Cerebellar nuclear complex (tissue), 1 donor: ENCODE measurements around the gene TXLNB.

Source experiments
- DNase-seq, 2 experiments: peaks; one replicate each; lab custom pipeline; 2025; lab: John Stamatoyannopoulos, UW

Gene TXLNB

GRCh38 chr6:139291813-139292619, at the start of gene TXLNB:
Gene TXLNB, minus strand, starts transcription at chr6:139291998. Its CDS starts 3,099 bp downstream, at chr6:139288899.
- no peak for DNase-seq

GRCh38 chr6:139341060-139341459, 49.3 kb upstream of the TXLNB start:
- DNase-seq = no peak

- no peak for DNase-seq
Observed at GRCh38 chr6:139338795-139339194, 47.0 kb upstream of the TXLNB start.

DNA sequence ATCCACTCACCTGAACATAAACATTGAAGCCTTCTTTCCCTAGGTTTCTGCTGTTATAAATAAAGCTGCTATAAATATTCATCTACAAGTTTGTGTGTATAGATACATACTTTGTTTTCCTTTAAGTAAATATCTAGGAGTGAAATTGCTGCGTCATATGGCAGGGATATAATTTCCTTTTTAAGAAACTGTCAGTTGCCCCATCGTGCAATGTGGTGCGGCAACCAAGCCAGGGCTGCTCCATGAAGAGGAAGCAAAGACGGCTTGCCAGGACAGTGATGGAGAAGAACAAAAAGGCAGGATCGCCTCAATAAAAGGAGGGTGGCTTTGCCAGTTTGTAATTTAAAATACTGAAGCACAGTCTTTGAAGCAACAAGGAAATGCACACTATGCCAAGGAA, 46.0 kb upstream of the TXLNB start:
- DNase-seq = no peak

DNA sequence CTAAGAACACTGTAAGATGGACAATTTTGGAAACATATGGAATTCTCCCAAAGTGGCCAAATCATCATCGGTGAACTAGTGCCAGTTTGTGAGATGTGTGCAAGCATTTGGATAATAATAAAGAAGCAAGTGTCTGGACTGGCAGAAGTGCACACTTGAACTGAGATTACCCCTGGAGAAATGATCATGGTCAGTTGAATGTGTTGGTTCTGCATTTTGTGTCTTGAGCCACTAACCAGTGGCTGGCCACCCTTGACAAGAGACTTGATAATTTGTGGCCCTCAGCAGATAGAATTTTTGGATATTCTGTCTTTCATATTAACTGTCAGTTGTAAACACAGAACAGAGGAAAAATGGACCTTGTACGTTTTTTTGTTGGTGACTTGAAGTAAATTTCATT, 45.2 kb upstream of the TXLNB start:
- no peak for DNase-seq

DNA sequence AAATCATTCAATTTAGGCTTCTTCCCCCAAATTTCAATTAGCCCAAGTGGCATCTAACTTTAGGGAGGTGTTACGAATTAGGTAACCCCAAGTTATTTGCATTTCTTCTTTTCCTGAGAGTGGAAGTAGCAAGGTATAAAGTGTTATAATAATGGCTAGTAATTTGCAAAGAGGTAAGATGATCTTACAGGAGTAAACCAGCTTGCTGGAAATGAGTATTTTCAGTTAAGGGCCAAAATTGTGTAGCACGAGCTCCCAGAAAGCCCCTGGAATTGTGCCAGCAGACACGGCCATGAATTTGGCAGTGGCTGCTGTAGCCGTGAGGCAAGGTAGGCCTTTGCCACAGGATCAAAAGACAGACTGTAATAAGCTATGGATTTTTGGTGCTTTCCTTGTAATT, 44.7 kb upstream of the TXLNB start:
- no peak for DNase-seq

DNA sequence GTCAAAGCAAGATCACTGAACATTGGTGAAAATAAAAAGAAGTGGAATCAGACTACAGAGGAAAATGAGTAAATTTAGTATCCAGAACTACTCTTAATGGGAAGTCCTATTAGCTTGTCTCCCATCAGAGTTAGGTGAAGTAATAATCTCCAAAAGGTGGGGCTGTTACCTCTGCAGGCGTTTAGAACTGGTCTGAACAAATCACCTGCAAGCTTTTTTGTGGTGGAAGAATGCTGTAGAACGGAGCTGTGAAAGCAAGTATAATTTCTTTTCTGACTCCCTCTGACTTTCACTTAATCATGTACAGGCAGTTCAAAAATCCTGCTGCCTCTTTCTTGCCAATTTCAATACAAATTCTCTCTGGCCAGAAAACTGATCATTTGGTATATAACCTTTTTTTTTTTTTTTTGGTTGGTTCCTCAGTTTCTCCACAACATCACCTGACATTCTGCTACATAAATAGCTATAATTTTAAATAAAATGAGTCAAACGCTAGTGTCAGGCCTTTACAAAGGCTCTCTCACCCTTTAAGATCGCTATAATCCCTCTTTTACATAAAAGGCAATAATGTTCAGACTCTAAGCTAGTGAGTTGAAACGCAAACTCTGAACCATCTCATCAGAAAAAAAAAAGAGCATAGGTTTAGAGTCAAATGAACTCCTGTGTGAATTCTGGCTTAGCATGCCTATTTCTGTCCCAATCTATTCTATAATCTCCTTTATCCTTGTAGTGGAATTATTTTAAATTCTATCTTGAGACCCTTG, 43.8 kb upstream of the TXLNB start:
- no peak for DNase-seq

DNA sequence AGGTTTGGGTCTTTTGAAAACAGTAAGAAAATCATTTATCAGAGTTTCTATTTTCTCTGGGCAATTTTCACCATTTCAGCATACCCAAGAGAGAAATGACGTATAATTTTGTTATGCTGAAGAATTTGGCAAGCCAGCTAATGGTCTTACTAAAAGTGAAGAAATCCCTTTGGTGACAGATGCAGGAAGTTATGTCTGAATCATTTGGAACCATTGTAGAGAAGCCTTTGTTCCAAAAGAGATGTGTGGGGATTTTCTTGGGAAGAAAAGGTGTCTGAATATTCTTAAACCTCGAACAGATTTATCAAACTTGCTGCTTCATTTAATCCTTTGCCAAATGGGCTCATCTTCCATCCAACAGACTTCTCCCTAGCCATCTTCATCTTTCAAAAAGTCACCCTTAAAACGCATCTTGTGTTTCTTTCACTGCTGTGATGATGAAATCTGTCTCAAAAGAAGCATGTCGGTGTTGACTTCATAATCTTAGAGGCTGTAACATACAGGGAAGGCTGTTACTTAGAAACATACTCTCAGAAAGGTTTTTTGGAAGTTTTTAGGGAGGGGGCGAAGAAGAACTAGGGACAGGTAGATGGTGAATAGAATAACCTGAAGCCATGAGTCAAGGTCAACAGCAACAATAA, 43.1 kb upstream of the TXLNB start:
- no peak for DNase-seq

DNA sequence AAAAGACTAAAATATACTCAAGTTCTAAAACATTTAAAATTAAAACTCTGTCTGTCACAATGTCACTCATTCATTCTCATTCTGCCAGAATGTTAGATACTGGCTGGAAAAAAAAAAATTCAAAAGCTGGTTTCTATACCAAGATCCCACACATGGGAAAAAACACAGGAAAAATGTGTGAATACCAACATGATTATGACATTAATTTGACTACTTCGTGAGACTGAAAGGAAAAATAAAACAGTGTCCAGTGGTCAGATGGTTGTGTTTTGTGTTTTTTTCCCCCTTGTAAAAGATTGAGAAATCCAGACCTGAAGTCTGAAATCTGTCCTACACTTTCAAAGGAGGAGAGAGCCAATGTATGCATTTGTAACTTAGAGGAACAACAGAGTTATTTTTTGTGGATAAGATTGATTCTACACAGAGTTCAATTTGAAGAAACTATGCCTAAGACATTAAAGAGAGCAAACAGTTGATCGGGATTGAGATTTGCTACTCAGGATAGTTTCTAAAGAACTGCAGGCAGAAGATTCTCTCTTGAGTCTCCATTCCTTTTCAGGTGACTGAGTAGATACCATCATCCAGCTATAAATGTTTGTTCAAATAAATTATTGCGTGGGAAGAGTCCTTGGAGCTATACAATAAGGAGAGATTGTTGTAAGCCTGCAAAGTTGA, 39.2 kb upstream of the TXLNB start:
- no peak for DNase-seq

GRCh38 chr6:139330306-139330705, 38.5 kb upstream of the TXLNB start:
- DNase-seq = no peak

DNA sequence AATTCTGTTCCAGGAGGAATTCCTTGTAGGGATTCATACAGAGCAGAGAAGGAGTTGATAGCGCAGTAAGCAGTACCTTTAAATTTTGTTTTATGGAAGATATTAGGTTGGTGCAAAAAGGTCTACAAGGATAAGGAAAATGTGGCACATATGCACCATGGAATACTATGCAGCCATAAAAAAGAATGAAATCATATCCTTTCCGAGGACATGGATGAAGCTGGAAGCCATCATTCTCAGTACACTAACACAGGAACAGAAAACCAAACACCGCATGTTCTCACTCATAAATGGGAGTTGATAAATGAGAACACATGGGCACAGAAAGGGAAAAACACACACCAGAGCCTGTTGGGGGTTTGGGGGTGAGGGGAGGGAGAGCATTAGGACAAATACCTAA, 37.4 kb upstream of the TXLNB start:
- DNase-seq = no peak

GRCh38 chr6:139327038-139327437, 35.2 kb upstream of the TXLNB start:
- DNase-seq = no peak

DNA sequence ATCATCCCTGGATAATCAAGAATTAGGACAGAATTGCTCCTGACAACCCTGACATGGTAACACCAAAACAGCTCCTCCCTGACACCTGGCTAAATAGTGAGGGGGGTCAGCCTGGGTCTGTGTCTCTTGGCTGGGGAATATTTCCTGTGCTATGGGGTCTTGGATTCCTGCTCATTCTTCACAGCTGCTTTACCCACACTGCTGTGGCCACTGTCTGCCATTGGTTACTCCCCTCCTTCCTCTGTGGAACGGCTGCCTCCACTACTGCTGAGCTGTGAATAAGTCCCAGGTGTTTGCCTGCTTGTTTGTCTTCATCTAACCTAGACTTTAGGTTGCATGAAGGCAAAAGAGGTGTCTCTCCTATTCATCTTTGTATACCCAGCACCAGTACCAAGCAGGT, 33.9 kb upstream of the TXLNB start:
- DNase-seq = no peak

DNA sequence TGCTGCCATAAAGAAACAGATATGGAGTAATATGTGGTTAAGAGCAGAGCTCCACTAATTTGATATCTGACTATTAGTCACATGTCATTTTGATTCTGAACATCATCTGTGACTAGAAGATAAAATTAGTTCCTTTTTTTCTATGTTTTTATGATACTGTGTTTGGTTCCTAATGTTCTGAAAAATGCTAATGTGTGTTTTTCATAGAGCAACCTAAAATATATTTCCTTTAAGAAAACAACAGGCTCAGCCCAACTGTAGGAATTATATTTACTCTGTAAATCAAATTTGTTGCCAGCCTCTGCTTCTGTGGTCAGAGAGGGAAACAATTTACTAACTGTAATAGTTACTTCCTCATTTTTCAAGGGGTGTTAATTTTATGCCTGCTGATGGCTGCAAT, 33.3 kb upstream of the TXLNB start:
- DNase-seq = no peak

DNA sequence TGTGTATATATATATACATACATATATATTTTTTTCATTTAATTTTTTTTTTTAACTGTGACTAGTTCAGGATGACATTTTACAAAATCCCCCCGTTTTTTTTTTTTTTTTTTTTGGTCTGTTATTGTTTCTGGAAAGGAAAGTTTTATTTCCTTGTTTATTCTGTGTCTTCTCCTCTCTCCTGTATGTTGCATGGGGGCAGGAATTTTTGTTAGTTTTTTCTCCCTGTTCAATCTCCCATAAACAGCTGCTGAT, 32.4 kb upstream of the TXLNB start:
- DNase-seq = no peak

DNA sequence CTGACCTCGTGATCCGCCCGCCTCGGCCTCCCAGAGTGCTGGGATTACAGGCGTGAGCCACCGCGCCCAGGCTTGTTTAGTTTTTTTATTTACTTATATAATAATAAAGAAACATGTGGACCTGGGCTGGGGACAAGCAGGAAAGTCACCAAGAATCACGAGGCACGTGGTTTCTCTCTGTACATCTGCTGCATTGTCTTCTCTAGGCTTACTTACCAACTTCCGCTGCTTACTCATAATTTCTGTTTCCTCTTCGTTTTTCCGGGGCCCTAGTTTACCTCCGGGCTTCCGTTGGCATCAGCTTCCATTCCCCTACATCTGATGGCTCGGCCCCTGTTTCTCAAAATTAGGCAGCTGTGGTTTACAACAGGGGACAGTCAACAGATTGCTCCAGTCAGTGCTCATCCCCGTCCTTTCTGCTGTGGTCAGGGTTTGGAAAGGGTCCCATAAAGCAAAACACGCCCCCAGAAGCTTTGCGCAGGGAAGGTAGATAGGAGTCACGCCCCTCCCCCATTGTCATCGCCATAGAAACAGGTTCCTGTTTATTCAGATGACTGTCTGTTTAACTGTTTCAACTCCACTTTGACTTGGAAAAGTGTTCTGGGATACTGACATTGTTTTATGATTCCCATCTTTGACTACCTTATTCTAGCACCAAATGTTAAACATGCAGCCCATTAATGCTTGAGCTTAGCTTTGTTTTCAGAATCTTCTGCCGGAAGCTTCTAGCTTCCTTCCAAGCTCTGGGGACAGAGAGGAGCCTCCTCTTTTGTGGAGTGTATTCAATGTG, 31.9 kb upstream of the TXLNB start:
- no peak for DNase-seq

GRCh38 chr6:139320081-139320480, 28.3 kb upstream of the TXLNB start:
- DNase-seq = no peak

- DNase-seq = no peak
Observed at GRCh38 chr6:139316622-139317317, 25.0 kb upstream of the TXLNB start.

DNA sequence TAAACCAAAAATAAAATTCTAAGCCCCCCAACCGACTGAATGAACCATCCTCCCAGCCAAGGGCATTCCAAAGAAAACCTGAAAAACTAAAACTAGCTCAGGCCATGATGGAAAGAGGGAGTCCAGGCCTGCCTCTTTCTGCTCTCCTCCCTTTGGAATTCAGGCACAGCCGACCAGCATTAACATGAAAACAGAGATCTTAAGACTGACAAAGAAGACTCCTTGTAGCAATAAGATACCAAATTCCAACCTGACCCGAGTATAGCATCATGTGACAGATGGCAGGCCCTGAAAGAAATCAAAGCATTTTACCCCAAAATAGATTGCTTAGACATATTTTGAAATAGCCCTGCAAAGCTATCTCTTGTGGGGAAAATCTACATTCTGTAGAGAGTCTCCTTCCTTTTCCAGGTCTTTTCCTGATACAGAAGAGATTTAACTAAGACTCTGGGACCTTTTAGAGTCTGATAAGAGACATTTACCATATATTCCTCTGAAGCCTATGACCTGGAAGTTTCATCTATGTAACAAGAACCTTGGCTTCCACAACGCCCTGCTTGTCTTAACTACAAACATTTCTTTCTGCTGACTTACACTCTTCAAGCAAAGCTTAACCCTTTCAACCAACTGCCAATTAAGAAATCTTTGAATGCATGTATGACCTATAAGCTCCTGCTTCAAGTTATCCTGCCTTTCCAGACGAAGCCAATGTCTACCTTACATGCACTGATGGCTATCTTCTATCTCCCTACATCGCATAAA, 22.2 kb upstream of the TXLNB start:
- DNase-seq = no peak

- DNase-seq = no peak
Observed at GRCh38 chr6:139313229-139313628, 21.4 kb upstream of the TXLNB start.

DNA sequence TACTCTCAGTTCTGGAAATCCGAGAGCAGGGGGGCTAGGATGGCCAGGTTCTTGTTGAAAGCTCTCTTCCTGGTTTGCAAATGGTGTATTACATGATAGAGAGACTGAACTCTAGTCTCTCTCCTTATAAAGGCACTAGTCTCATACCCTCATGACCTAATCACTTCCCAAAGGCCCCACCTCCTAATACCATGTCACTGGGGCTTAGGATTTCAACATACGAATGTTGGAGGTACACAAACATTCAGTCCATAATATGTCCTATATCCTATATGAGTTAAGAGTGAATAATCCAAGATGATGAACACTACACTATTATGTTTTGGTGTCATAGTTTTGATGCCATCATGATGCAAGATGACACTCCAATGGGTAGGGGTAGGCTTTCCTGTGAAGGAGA, 20.0 kb upstream of the TXLNB start:
- no peak for DNase-seq
